ENCODE results near the gene RTF2.
A peak's percentile ranks its signal among the peaks of the same experiment; 100 is the strongest.
"Not testable (repeated sequence)": the region's sequence is repeated elsewhere in the genome, so short reads cannot be mapped to it uniquely, and the experiment has no call there.

Gene RTF2

DNA sequence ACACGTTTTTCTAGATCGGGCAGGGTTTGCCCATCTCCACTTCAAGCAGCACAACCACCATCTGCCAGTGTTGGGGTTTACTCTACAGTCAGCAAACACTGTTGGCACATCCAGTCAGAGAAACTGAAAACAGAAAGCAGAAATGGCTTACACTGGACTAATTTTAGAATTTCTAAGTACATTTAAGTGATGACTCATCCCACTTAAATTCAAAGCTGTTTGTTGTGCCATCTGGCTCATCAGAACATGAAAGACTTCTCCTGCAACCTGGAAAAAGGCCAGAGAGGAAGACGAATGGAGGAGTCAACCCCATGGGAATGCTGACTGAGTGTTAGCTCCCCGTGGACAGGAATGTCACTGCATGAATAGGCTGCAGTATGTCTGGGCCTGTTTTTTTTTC, 86.4 kb downstream of the RTF2 start:
- DNase-seq, result peak; percentile 8

DNA sequence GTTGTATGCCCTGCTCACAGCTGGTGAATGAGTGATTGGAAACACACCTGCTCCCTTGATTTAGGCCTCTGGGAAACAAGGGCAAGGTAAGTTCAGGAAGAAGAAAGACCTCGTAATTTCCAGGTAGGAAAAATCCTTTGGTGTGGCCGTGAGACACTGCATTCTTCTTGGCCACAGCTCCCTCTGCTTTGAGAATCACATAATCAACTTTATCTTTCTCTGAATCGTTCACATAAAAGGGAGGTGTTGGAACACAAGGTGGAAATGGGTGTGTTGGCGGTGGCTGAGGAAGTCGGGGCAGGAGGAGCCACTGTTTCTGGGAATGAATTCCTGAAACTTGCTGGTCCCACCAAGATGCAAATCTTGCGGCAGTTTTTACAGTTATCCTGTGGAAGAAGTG, 90.5 kb downstream of the RTF2 start:
- DNase-seq, result no peak

DNA sequence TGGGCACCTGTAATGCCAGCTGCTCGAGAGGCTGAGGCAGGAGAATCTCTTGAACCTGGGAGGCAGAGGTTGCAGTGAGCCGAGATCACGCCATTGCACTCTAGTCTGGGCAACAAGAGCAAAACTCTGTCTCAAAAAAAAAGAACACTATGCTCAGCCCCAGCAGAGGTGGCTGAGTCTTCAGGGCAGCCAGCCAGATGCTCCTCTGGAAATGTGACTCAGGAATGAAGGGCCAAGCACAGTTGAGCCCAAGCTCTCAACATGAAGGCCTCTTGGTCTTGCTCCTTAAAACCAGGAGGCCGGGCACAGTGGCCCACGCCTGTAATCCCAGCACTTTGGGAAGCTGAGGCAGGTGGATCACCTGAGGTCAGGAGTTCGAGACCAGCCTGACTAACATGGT, 96.1 kb downstream of the RTF2 start:
- DNase-seq, result not testable (repeated sequence)

DNA sequence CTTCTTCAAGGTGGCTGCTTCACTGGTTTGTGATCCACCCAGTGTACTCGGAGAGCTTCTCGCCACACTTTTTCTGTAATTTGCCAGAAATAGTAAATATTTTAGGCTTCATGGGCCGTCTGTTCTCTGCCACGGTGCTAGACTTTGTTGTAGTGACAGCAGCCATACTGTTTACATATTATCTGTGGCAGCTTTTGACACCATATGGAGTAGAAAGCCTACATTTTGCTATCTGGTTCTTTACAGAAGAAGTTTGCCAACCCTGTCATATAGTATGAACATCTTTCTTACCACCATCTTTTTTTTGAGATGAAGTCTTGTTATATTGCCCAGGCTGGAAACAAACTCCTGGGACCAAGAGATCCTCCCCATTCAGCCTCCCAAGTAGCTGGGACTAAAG, 97.1 kb downstream of the RTF2 start:
- no peak for DNase-seq

DNA sequence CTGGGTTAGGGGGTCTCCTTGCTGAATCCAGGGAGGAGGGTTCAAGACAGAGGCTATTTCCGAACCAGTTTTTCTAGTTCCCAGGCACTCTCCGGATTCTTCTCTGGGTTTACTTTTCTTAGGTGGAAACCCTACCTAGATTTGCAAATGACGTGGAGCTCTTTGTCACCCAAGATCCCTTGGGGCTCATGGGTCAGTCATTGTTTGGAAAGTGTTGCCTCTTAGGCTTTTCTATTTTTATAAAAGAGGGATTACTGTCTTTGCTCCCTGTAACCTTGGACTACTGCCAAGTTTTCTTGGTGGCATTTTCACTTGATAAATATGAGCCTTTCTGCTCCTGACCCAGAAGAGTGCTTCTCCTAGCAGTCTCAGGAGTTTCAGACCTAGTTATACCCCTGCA, 98.2 kb downstream of the RTF2 start:
- DNase-seq, result no peak
